Sigmoid colon (tissue), 4 donors: ENCODE results near the gene CHI3L2.

Experiments used
- POLR2AphosphoS5 ChIP-seq, 4 donors: sonication (generic); formaldehyde crosslinking; IDR thresholded peaks; one replicate each; pipeline ENCODE4 v1.6.1; 2017; ENCODE audit warnings: antibody characterized with exemption in 4 of 4
- TF ChIP-seq, protein P1 (sequence below), 4 experiments: fragments of 450-650 bp in 3 of 4; fragments of 200-600 bp in 1 of 4; IDR thresholded peaks; one replicate each; pipeline ENCODE4 v1.5.1; 2016 to 2019; ENCODE audit warnings: antibody characterized with exemption in 4 of 4, mild to moderate bottlenecking in 3 of 4, moderate library complexity in 2 of 4

DNA sequence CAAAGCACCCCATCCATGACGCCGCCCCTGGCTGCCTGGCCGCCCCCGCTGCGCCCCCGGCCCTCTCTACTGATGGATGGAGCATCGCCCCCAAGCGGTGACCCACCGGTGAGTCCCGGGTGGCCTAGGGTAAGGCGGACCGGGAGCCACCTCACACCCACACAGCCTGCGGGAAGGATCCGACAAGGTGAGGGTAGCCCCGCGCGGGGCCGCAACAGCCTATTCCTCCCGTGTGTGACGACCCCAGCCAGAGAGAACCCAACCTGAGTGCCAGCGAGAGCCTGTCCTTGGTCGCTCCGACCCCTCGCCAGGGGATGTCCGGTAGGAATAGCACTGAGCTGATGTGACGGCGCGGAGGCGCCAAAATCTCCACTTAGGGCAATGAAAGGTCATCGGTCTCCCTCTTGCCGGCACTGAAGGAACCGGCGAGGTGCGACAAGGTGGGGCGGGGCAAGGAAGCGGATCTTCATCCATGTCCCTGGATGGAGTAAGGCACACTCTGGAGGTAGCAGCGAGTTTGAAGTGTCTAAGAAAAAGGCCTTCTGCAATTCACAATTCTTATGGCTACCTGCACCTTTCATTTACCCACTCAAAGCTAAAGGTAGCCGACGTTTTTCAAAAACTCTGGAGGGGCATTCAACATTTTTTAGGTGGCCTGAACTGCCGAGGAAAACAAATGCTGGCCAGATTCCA is 43.4 kb downstream of the CHI3L2 start:
- TF ChIP-seq, protein P1, sequence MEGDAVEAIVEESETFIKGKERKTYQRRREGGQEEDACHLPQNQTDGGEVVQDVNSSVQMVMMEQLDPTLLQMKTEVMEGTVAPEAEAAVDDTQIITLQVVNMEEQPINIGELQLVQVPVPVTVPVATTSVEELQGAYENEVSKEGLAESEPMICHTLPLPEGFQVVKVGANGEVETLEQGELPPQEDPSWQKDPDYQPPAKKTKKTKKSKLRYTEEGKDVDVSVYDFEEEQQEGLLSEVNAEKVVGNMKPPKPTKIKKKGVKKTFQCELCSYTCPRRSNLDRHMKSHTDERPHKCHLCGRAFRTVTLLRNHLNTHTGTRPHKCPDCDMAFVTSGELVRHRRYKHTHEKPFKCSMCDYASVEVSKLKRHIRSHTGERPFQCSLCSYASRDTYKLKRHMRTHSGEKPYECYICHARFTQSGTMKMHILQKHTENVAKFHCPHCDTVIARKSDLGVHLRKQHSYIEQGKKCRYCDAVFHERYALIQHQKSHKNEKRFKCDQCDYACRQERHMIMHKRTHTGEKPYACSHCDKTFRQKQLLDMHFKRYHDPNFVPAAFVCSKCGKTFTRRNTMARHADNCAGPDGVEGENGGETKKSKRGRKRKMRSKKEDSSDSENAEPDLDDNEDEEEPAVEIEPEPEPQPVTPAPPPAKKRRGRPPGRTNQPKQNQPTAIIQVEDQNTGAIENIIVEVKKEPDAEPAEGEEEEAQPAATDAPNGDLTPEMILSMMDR (IDR thresholded peaks at IDR 0.05): no peak
- TF ChIP-seq POLR2AphosphoS5 (IDR thresholded peaks at IDR 0.05): no peak
